GM21360 (cell line): ENCODE measurements around the gene UGCG.

Experiments used
- ATAC-seq: cut with Tn5 transposase; IDR thresholded peaks from one replicate; pipeline ENCODE4 v1.9.1; 2021; ENCODE audit warnings: mild to moderate bottlenecking, moderate library complexity; ENCODE audit not compliant: unreplicated experiment

UGCG gene

DNA sequence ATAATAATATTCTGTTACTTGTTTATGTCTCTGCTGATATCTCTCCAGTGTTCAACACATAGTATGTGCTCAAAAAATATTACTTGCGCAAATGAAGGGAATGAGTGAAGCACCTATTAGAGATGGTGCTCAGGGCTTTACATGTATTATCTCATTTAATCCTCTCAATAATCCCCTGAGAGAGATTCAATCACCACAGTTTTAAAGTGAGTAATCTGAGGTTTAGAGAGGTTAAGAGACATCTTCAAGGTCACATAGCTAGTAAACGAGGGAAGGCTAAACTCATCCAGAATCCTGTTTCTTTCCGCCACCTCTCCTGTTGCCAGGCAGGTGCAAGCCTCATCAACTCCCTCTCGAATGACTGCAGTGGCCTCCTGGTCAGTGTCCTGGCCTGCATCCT is 82.0 kb downstream of the UGCG start:
- no peak for ATAC-seq

DNA sequence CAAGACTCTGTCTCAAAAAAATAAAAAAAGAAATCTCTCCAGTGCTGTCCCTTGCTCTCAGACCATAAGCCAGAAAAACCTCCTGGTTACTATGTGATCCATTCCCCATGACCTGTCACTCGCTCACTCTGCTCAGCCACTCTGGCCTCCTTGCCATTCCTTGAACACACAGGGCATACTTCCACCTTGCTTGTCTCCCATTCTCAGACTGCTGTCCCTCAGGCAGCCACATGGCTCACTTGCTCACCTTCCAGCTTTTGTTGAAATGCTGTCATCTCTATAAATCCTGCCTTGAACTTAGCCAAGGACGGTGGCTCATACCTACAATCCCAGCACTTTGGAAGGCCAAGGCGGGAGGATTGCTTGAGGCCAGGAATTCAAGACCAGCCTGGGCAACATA is 82.9 kb downstream of the UGCG start:
- ATAC-seq = no peak

DNA sequence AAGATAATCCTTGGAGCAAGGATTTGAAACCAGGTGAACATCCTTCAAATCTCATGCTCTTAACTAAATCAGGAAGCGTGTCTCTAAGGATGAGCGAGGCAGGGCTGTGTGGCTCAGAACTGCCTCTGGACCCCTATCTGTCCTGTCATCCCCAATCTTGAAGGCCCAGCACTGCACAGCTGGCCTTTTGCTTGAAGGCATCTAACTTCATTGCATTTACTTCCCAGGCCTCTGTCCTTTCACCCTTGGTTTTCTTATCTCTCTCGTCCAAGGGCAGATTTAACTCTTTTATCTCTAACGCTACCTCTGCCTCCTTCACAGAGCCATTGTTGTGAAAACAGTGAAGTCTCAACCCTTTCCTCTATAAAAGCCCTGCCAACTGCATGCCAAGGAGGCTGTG is 83.8 kb downstream of the UGCG start:
- no peak for ATAC-seq

DNA sequence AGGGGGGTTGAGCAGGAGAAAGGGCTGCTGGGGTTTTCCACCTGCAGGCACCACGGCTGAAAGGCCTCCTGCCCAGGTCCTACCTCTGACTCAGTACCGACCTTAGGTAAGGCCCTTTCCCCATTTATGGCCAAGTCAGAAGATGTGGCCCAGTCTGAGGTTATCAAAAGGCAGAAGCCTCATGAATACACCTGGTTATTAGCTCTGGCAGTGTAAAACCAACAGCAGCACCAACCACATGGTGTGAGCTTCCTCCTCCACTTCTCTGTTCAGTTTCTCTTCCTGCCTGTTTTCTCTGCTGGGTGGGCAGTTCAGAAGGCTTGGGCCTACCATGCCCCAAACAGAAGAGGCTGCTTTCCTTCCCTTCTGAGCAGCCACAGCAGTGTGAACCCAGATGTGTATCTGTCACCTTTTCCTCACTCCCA is 86.9 kb downstream of the UGCG start:
- ATAC-seq = peak; percentile 50

DNA sequence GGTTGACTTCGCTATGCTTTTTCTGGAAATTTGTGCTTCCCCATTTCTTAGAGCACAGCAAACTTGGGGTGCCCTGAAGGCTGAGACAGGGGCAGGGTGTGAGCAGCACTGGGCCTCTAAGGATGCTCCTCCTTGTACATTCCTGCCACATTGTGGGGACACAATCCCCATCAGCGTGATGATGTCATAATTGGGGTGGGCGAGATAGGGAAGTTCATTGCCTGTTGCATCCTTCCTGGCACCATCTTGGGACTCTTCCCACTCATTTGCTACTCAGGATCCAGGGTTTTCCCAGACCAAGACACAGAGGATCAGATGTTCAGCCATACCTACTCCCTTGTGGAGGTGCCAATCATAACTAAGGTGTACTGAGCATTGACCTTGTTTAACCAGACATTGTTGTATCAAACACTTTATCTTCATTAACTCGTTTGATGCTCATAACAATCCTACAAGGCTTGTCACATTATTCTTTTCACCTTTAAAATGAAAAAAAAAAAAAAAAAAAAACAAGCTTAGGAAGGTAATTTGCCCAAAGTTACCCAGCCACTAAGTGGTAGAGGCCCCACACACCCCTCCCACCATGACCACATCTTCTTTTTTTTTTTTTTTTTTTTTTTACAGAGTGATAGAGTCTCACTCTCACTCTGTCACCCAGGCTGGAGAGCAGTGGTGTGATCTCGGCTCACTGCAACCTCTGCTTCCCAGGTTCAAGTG is 87.6 kb downstream of the UGCG start:
- no peak for ATAC-seq
